RWPE1 (cell line): ENCODE data around the gene NPBWR2.
A peak's percentile ranks its signal among the peaks of the same experiment; 100 is the strongest.

Source experiments
- CTCF ChIA-PET: fragments of 350-600 bp; sonication (Branson Sonifier 250); formaldehyde crosslinking; extraction: SDS; loops from one replicate; lab custom pipeline; 2021; lab: Yijun Ruan, JAX
- POLR2A ChIA-PET: fragments of 400-600 bp; formaldehyde crosslinking; extraction: SDS; loops from one replicate; lab custom pipeline; 2020; ENCODE audit warnings: antibody characterized with exemption; ENCODE audit not compliant: low non-redundant PET; lab: Yijun Ruan, JAX
- DNase-seq: peaks from one replicate; pipeline ENCODE4 v3.0.0; 2012; ENCODE audit warnings: low spot score
- H3K27ac ChIP-seq: fragments of 450-650 bp; 2 replicates; pipeline ENCODE4 v1.5.1; 2017
- TF ChIP-seq, protein P1 (sequence below): fragments of 450-650 bp; conservative IDR thresholded peaks from 2 replicates; pipeline ENCODE4 v1.5.1; 2017; ENCODE audit warnings: low read depth, mild to moderate bottlenecking

The NPBWR2 gene

DNA sequence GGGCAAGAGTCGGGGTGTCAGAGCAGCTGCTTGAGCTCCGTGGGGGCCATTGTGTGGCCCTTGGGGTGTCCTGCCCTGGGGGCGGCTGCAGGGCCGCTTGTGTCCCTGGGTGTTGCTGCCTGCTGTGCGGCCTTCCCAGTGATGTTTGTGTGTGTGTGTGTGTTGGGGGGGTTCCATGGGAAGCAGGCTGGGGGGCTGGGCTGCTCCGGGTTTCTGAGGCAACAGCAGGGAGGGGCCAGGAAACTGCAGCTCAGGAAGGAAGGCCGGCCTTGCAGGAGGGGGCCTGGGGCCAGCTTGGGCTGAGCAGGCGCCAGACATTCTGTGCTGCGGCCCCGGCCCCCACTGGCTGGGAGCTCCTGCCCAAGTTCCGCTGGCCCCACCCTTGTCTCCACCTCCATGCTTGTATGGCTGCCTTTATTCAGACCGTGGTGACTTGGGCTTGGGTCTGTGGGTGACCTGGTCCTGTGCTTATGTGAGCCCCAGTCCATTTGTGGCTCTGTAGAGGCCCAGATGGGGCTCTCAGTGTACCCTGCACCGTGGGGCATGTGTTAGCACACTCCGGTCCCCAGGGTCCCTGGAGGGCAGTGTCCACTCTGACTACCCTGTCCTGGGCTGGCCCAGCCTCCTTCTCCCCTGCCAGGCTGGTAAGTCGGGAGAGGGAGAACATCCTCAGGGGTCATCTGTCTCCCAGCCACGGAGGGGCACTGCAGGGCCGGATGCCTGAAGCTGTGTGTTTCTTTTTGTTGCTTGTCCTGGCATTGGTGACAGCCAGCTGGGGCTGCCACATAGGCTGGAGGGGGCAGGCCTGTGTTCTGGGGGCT lies 53.3 kb downstream of the NPBWR2 start:
- CTCF ChIA-PET, result interaction anchor here (0.6 to 5.6 kb wide), 4 partner anchors 9 to 27 kb away, joined by 3 to 96 read pairs (median 4); no protein-coding TSS in a partner anchor
- POLR2A ChIA-PET, result interaction anchor here (0.5 to 1.9 kb wide), 3 partner anchors 9 to 83 kb away, joined by 3 to 8 read pairs (median 8); partner anchors contain the start of gene TCEA2
- peak overlapping the region; percentile 53 for H3K27ac ChIP-seq
- no peak for DNase-seq
- TF ChIP-seq, protein P1, sequence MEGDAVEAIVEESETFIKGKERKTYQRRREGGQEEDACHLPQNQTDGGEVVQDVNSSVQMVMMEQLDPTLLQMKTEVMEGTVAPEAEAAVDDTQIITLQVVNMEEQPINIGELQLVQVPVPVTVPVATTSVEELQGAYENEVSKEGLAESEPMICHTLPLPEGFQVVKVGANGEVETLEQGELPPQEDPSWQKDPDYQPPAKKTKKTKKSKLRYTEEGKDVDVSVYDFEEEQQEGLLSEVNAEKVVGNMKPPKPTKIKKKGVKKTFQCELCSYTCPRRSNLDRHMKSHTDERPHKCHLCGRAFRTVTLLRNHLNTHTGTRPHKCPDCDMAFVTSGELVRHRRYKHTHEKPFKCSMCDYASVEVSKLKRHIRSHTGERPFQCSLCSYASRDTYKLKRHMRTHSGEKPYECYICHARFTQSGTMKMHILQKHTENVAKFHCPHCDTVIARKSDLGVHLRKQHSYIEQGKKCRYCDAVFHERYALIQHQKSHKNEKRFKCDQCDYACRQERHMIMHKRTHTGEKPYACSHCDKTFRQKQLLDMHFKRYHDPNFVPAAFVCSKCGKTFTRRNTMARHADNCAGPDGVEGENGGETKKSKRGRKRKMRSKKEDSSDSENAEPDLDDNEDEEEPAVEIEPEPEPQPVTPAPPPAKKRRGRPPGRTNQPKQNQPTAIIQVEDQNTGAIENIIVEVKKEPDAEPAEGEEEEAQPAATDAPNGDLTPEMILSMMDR, result no peak; the same call in 1 of the 2 replicates
